Kidney epithelial cell (primary cell): ENCODE results near the gene SLC2A13. TPM values are rescaled to one million over a fixed set of nuclear protein-coding genes. Genes with fewer than 3 reads are reported as not detected.
"Not testable (repeated sequence)": the region's sequence is repeated elsewhere in the genome, so short reads cannot be mapped to it uniquely, and the experiment has no call there.

ENCODE experiments used
- DNase-seq: peaks from one replicate; pipeline ENCODE4 v3.0.0-alpha.2; 2010; ENCODE audit warnings: low read depth
- H3K27me3 ChIP-seq: 2 replicates; pipeline ENCODE4 v1.6.0; 2011; ENCODE audit warnings: low read length; ENCODE audit not compliant: control insufficient read depth, insufficient read depth
- H3K36me3 ChIP-seq: 2 replicates; pipeline ENCODE4 v1.5.1; 2011; ENCODE audit warnings: low read length; ENCODE audit not compliant: control insufficient read depth, insufficient read depth
- H3K4me3 ChIP-seq: 2 replicates; pipeline ENCODE4 v1.5.1; 2011; ENCODE audit warnings: low read depth, mild to moderate bottlenecking, control low read depth, low read length
- CTCF ChIP-seq: IDR thresholded peaks from 2 replicates; pipeline ENCODE4 v1.5.1; 2011; ENCODE audit warnings: mild to moderate bottlenecking, moderate library complexity, low read length, control low read depth, inconsistent platforms; ENCODE audit not compliant: insufficient read depth, poor library complexity, severe bottlenecking
- total RNA-seq: library from RNA; depleted of rRNA; stranded (reverse); fragments of >200 nt; gene quantifications from 2 replicates; pipeline ENCODE4 v1.2.3, GENCODE V29; 2015

SLC2A13 gene
- total RNA-seq, 1 donor from 2014 or later: 6.8 TPM

- Histone ChIP-seq H3K4me3 (no peak overlapping the region), H3K36me3 (no peaks in the 10 kb centered on the region), H3K27me3 (no peaks in the 10 kb centered on the region)
- DNase-seq: no peak
- no peak for TF ChIP-seq CTCF
Measured at GRCh38 chr12:39752482-39753137, 353.3 kb downstream of the SLC2A13 start.

DNA sequence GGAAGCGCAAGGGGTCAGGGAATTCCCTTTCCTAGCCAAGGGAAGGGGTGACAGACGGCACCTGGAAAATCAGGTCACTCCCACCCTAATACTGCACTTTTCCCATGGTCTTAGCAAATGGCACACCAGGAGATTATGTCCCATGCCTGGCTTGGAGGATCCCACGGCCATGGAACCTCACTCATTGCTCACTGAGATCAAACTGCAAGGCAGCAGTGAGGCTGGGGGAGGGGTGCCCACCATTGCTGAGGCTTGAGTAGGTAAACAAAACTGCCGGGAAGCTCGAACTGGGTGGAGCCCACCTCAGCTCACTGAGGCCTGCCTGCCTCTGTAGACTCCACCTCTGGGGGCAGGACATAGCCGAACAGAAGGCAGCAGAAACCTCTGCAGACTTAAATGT, 359.7 kb downstream of the SLC2A13 start:
- H3K36me3 ChIP-seq, H3K27me3 ChIP-seq, H3K4me3 ChIP-seq, DNase-seq: not testable (repeated sequence)

GRCh38 chr12:39743655-39744054, 362.2 kb downstream of the SLC2A13 start:
- H3K36me3 ChIP-seq: no peaks in the 10 kb centered on the region
- DNase-seq: no peak
- no peaks in the 10 kb centered on the region for H3K27me3 ChIP-seq
- TF ChIP-seq CTCF: no peak
- H3K4me3 ChIP-seq: no peak overlapping the region

- DNase-seq: no peak
- TF ChIP-seq CTCF: no peak
- H3K4me3 ChIP-seq: no peak overlapping the region
- no peaks in the 10 kb centered on the region for H3K27me3 ChIP-seq
- no peaks in the 10 kb centered on the region for H3K36me3 ChIP-seq
Measured at GRCh38 chr12:39736406-39736805, 369.5 kb downstream of the SLC2A13 start.

- TF ChIP-seq CTCF: no peak
- peak; percentile 1 for DNase-seq
- Histone ChIP-seq H3K36me3 (no peaks in the 10 kb centered on the region), H3K4me3 (no peak overlapping the region), H3K27me3 (no peaks in the 10 kb centered on the region)
Measured at GRCh38 chr12:39723831-39724230, 382.1 kb downstream of the SLC2A13 start.

DNA sequence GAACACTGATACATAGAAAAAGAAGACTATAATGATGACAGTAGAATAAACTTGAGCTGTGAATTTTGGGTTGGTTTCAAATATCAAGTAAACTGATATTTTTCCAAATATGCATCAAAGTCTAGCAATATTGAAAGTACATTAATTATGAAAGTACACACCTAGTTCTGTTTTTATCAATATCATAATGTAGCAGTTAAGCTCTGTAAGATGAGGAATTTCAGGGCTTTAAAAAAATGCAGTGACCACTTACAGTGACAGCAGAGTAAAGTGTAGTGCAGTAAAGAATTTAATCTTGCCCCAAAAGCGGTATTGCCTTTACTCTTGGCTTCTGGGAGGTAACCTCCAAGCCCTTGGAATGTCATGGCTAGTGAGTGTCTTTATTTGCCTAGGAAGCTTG, 383.4 kb downstream of the SLC2A13 start:
- Histone ChIP-seq H3K27me3 (no peaks in the 10 kb centered on the region), H3K4me3 (no peak overlapping the region), H3K36me3 (no peaks in the 10 kb centered on the region)
- no peak for TF ChIP-seq CTCF
- no peak for DNase-seq
